Transverse colon (tissue), 3 donors: Measurements from ENCODE around the gene OSBPL6.

ENCODE experiments used
- POLR2A ChIP-seq: fragments of 450-650 bp; IDR thresholded peaks from one replicate; pipeline ENCODE4 v1.6.1; 2016; ENCODE audit warnings: antibody characterized with exemption, mild to moderate bottlenecking, moderate library complexity
- TF ChIP-seq, protein P1 (sequence below), 5 experiments: fragments of 200-600 bp in 3 of 5; fragments of 450-650 bp in 2 of 5; sonication (generic) in 3 of 5; IDR thresholded peaks; 1 replicate in 2 of 5; 2 replicates in 3 of 5; pipeline ENCODE4 v1.5.1; 2016 to 2017; ENCODE audit warnings: antibody characterized with exemption in 5 of 5, inconsistent platforms in 3 of 5, mild to moderate bottlenecking in 2 of 5, moderate library complexity in 1 of 5

DNA sequence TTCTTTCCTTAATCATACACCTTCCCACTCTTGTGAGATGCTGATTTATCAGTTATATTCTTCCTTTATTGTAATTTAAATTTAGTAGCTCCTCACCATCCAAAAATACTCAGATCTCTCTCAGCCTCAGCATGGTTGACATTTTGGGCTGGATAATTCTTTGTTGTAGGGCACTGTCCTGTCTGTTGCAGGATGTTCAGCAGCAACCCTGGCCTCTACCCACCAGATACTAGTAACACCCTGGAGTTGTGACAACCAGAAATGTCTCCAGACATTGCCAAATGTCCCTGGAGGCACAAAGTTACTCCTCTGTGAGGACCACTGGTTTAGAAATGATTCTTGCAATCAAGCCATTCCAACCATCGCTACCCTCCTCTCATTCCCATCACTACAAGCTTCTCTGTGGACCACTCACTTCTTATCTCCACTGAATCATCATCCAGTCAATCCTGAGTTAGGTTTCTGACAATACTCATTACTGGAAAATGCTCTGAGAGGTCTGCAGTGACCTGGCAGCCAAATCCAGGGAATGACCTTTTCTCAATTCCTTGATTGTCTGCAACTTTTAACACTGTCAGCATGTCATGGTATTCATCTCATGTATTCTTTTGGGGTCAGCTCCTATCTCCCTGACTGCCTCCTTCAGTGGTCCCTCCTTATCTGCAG, 43.3 kb downstream of the OSBPL6 start:
- TF ChIP-seq POLR2A: no peak
- TF ChIP-seq, protein P1, sequence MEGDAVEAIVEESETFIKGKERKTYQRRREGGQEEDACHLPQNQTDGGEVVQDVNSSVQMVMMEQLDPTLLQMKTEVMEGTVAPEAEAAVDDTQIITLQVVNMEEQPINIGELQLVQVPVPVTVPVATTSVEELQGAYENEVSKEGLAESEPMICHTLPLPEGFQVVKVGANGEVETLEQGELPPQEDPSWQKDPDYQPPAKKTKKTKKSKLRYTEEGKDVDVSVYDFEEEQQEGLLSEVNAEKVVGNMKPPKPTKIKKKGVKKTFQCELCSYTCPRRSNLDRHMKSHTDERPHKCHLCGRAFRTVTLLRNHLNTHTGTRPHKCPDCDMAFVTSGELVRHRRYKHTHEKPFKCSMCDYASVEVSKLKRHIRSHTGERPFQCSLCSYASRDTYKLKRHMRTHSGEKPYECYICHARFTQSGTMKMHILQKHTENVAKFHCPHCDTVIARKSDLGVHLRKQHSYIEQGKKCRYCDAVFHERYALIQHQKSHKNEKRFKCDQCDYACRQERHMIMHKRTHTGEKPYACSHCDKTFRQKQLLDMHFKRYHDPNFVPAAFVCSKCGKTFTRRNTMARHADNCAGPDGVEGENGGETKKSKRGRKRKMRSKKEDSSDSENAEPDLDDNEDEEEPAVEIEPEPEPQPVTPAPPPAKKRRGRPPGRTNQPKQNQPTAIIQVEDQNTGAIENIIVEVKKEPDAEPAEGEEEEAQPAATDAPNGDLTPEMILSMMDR (IDR thresholded peaks at IDR 0.05): no peak
